Colonic mucosa (tissue), 4 donors: Measurements from ENCODE around the gene NLK. TPM values are rescaled to one million over a fixed set of nuclear protein-coding genes. Genes with fewer than 3 reads are reported as not detected.

Source experiments
- DNase-seq: peaks from one replicate; pipeline ENCODE4 v3.0.0-alpha.2; 2020
- H3K27ac ChIP-seq: fragments of 200-600 bp; one replicate; pipeline ENCODE4 v1.8.0; 2021
- H3K27me3 ChIP-seq: fragments of 200-600 bp; one replicate; pipeline ENCODE4 v1.8.0; 2021
- H3K36me3 ChIP-seq: fragments of 200-600 bp; one replicate; pipeline ENCODE4 v1.8.0; 2021
- H3K4me1 ChIP-seq: fragments of 200-600 bp; one replicate; pipeline ENCODE4 v1.8.0; 2021; ENCODE audit warnings: mild to moderate bottlenecking
- H3K4me3 ChIP-seq: fragments of 200-600 bp; one replicate; pipeline ENCODE4 v1.8.0; 2021
- H3K9ac ChIP-seq, 2 donors: one replicate each; pipeline ENCODE4 v1.7.0; 2013; ENCODE audit warnings: control low read depth in 2 of 2, low read depth in 2 of 2, low read length in 2 of 2
- H3K9me3 ChIP-seq: fragments of 200-600 bp; one replicate; pipeline ENCODE4 v1.8.0; 2021
- CTCF ChIP-seq: fragments of 200-600 bp; IDR thresholded peaks from one replicate; pipeline ENCODE4 v1.8.0; 2022; ENCODE audit warnings: antibody characterized with exemption, mild to moderate bottlenecking
- intact Hi-C: fragments of 100-400 bp; cut with DNase I; formaldehyde crosslinking; loops from one replicate; pipeline ENCODE4 v1.14.1; 2022
- total RNA-seq, 2 donors: library from RNA; stranded (reverse); fragmentation: NEBNext Ultra II Directional in 1 of 2; extraction: Animal tissue kit (Norgen Biotek cat#: 25700) in 1 of 2; gene quantifications; one replicate each; pipeline ENCODE4 v1.2.1, GENCODE V29; 2021
- donor health status: healthy.
- donor health status: DM: no; HTN: no; CAD: no.
- donor health status: DM: no; HTN: no; CAD: no.

The NLK gene
- total RNA-seq, 2 donors from 2014 or later: 17.2 to 20.9 TPM

DNA sequence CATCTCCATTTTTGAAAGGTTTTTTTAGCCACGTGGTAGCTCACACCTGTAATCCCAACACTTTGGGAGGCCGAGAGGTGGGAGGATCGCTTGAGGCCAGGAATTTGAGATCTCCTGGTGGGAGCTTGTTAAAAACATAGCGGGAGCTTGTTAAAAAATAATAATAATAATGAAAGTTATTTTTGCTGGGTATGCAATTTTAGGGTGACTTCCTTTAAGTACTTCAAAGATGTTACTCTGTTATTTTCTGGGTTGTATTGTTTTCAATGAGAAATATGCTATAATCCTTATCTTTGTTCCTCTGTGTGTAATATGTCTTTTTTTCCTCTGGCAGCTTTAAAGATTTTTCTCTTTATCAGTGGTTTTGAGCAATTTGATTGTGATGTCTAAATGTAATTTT lies 48.1 kb downstream of the NLK start:
- no peak overlapping the region for H3K27ac ChIP-seq
- no peaks in the 10 kb centered on the region for H3K27me3 ChIP-seq
- no peak overlapping the region for H3K4me3 ChIP-seq
- H3K4me1 ChIP-seq: no peaks in the 10 kb centered on the region
- no peaks in the 10 kb centered on the region for H3K36me3 ChIP-seq
- no peak for DNase-seq
- H3K9me3 ChIP-seq: no peaks in the 10 kb centered on the region
- H3K9ac ChIP-seq: no peak overlapping the region
- intact Hi-C loops: no loop called here
- no peak for TF ChIP-seq CTCF

- Histone ChIP-seq H3K27ac (no peak overlapping the region), H3K9ac (no peak overlapping the region), H3K9me3 (no peaks in the 10 kb centered on the region), H3K4me3 (no peak overlapping the region), H3K36me3 (no peaks in the 10 kb centered on the region), H3K27me3 (no peaks in the 10 kb centered on the region), H3K4me1 (no peaks in the 10 kb centered on the region)
- TF ChIP-seq CTCF: no peak
- intact Hi-C loops: no loop called here
- DNase-seq: no peak
Measured at GRCh38 chr17:28092088-28092487, 49.6 kb downstream of the NLK start.

GRCh38 chr17:28093999-28094716 lies 51.7 kb downstream of the NLK start:
- intact Hi-C loops: no loop called here
- no peak for TF ChIP-seq CTCF
- H3K27me3 ChIP-seq: no peaks in the 10 kb centered on the region
- H3K27ac ChIP-seq: no peak overlapping the region
- H3K9me3 ChIP-seq: no peaks in the 10 kb centered on the region
- H3K36me3 ChIP-seq: no peaks in the 10 kb centered on the region
- H3K9ac ChIP-seq: no peak overlapping the region
- no peaks in the 10 kb centered on the region for H3K4me1 ChIP-seq
- no peak overlapping the region for H3K4me3 ChIP-seq
- no peak for DNase-seq

DNA sequence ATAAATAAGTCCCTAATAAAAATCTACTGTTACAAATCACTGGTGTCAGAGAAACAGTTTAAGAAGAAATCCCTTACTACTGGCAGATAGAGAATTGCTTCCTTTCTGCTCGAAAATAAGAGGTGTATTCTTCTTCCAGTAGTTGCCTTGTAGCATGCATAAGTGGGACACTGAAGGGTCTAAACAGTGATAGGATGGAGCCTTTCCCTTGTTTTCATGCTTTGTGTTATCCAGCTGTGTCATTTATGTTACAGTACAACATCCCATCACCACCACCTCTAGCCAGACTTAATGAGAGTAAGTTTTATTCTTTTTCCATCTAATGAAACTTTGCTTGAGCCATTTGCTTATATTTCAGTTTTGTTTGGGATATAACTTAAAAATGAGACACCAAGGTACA lies 54.3 kb downstream of the NLK start:
- no peaks in the 10 kb centered on the region for H3K4me1 ChIP-seq
- no peak for DNase-seq
- no peaks in the 10 kb centered on the region for H3K27me3 ChIP-seq
- H3K9me3 ChIP-seq: no peaks in the 10 kb centered on the region
- intact Hi-C loops: no loop called here
- H3K4me3 ChIP-seq: no peak overlapping the region
- H3K36me3 ChIP-seq: no peaks in the 10 kb centered on the region
- no peak overlapping the region for H3K9ac ChIP-seq
- TF ChIP-seq CTCF: no peak
- no peak overlapping the region for H3K27ac ChIP-seq

- intact Hi-C loops: no loop called here
- TF ChIP-seq CTCF: no peak
- H3K9ac ChIP-seq: no peak overlapping the region
- no peaks in the 10 kb centered on the region for H3K9me3 ChIP-seq
- H3K4me1 ChIP-seq: no peaks in the 10 kb centered on the region
- H3K36me3 ChIP-seq: no peaks in the 10 kb centered on the region
- no peak for DNase-seq
- H3K4me3 ChIP-seq: no peak overlapping the region
- H3K27me3 ChIP-seq: no peaks in the 10 kb centered on the region
- H3K27ac ChIP-seq: no peak overlapping the region
Measured at GRCh38 chr17:28097254-28097653, 54.8 kb downstream of the NLK start.
